Chondrocyte (in vitro differentiated cells): Measurements from ENCODE around the gene SLC8A1. TPM values are rescaled to one million over a fixed set of nuclear protein-coding genes. Genes with fewer than 3 reads are reported as not detected.

Source experiments
- DNase-seq: peaks from one replicate; pipeline ENCODE4 v3.0.0; 2021; ENCODE audit warnings: mixed read lengths, low spot score
- H3K27ac Mint-ChIP-seq: one replicate; pipeline ENCODE4 v1.8.0; 2021; ENCODE audit warnings: mild to moderate bottlenecking, moderate library complexity, mixed read lengths; ENCODE audit not compliant: unreplicated experiment
- H3K27me3 Mint-ChIP-seq: 2 replicates; pipeline ENCODE4 v1.8.0; 2021; ENCODE audit warnings: low read depth, mixed read lengths
- H3K36me3 Mint-ChIP-seq: 2 replicates; pipeline ENCODE4 v1.8.0; 2021; ENCODE audit warnings: low read depth, mixed read lengths
- H3K4me1 Mint-ChIP-seq: 2 replicates; pipeline ENCODE4 v1.8.0; 2021; ENCODE audit warnings: low read depth, mild to moderate bottlenecking, mixed read lengths
- H3K4me3 Mint-ChIP-seq: one replicate; pipeline ENCODE4 v1.8.0; 2021; ENCODE audit warnings: mild to moderate bottlenecking, moderate library complexity, mixed read lengths; ENCODE audit not compliant: unreplicated experiment
- H3K9me3 Mint-ChIP-seq: 2 replicates; pipeline ENCODE4 v1.8.0; 2021; ENCODE audit warnings: low read depth, mixed read lengths
- total RNA-seq: library from RNA; stranded (reverse); gene quantifications from 3 replicates; pipeline ENCODE4 v1.2.1, GENCODE V29; 2021
- TF ChIP-seq, protein P1 (sequence below): fragments of 200-600 bp; sonication (generic); IDR thresholded peaks from 2 replicates; pipeline ENCODE4 v1.5.0; 2021; ENCODE audit warnings: antibody characterized with exemption, mild to moderate bottlenecking, moderate library complexity

SLC8A1 gene
- total RNA-seq, 1 donor from 2014 or later, result 53.7 TPM

GRCh38 chr2:40129725-40130124 is 322.2 kb downstream of the SLC8A1 start:
- H3K4me1 Mint-ChIP-seq, result peaks cover 55% of the 10 kb centered on the region
- H3K36me3 Mint-ChIP-seq, result peaks cover 2% of the 10 kb centered on the region
- DNase-seq, result no peak
- no peak overlapping the region for H3K4me3 Mint-ChIP-seq
- TF ChIP-seq, protein P1, sequence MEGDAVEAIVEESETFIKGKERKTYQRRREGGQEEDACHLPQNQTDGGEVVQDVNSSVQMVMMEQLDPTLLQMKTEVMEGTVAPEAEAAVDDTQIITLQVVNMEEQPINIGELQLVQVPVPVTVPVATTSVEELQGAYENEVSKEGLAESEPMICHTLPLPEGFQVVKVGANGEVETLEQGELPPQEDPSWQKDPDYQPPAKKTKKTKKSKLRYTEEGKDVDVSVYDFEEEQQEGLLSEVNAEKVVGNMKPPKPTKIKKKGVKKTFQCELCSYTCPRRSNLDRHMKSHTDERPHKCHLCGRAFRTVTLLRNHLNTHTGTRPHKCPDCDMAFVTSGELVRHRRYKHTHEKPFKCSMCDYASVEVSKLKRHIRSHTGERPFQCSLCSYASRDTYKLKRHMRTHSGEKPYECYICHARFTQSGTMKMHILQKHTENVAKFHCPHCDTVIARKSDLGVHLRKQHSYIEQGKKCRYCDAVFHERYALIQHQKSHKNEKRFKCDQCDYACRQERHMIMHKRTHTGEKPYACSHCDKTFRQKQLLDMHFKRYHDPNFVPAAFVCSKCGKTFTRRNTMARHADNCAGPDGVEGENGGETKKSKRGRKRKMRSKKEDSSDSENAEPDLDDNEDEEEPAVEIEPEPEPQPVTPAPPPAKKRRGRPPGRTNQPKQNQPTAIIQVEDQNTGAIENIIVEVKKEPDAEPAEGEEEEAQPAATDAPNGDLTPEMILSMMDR, result no peak
- peak overlapping the region; percentile 39 for H3K27ac Mint-ChIP-seq
- H3K27me3 Mint-ChIP-seq, result no peaks in the 10 kb centered on the region
- H3K9me3 Mint-ChIP-seq, result no peaks in the 10 kb centered on the region

DNA sequence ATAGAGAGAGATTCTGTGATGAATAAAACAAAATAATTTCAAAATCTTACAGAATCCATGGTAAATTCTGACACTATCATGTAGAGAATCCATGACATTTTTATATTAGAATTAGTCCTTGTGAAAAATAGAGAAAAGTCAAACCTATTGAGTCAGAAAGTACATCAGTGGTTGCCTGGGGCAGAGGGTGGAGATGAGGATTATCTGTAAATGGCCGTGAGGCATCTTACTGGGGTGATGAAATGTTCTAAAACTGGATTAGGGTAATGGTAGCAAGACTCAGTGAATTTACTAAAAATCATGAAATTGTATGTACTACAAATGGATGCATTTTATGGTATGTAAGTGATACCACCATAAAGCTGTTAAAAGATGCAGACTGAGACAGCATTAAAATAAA is 323.1 kb downstream of the SLC8A1 start:
- peaks cover 64% of the 10 kb centered on the region for H3K4me1 Mint-ChIP-seq

GRCh38 chr2:40127890-40128557 is 323.9 kb downstream of the SLC8A1 start:
- H3K36me3 Mint-ChIP-seq, result peaks cover 2% of the 10 kb centered on the region
- no peaks in the 10 kb centered on the region for H3K9me3 Mint-ChIP-seq
- peak overlapping the region; percentile 78 for H3K27ac Mint-ChIP-seq
- H3K27me3 Mint-ChIP-seq, result no peaks in the 10 kb centered on the region
- TF ChIP-seq, protein P1, result no peak
- peaks cover 72% of the 10 kb centered on the region for H3K4me1 Mint-ChIP-seq
- DNase-seq, result no peak
- no peak overlapping the region for H3K4me3 Mint-ChIP-seq

More for the DNA sequence above, 323.1 kb downstream of the SLC8A1 start:
- DNase-seq, result no peak
- Mint-ChIP-seq H3K9me3 (no peaks in the 10 kb centered on the region), H3K27me3 (no peaks in the 10 kb centered on the region), H3K27ac (no peak overlapping the region), H3K4me3 (no peak overlapping the region), H3K36me3 (peaks cover 2% of the 10 kb centered on the region)
- TF ChIP-seq, protein P1, result no peak

DNA sequence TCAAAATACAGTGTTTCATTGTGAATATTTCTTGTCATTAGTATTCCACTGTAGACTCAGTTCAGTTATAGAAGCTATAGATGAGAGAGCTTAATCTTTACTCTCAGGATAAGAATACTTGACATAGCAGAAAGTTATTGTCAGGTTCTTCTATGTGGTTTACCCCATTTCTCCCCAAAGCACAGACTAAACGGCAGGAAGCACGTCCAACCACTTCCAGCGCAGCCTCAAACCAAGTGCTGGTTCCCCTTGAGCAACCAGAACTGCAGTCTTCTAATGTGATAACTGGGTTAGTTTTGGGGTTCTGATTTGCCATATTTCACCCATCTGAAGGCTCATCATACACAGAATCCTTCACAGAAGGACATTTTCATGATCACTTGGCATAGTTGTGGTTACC is 324.7 kb downstream of the SLC8A1 start:
- peaks cover 3% of the 10 kb centered on the region for H3K36me3 Mint-ChIP-seq
- H3K4me3 Mint-ChIP-seq, result no peak overlapping the region
- DNase-seq, result no peak
- peak overlapping the region; percentile 78 for H3K27ac Mint-ChIP-seq
- H3K27me3 Mint-ChIP-seq, result no peaks in the 10 kb centered on the region
- TF ChIP-seq, protein P1, result no peak
- no peaks in the 10 kb centered on the region for H3K9me3 Mint-ChIP-seq
- H3K4me1 Mint-ChIP-seq, result peaks cover 80% of the 10 kb centered on the region

DNA sequence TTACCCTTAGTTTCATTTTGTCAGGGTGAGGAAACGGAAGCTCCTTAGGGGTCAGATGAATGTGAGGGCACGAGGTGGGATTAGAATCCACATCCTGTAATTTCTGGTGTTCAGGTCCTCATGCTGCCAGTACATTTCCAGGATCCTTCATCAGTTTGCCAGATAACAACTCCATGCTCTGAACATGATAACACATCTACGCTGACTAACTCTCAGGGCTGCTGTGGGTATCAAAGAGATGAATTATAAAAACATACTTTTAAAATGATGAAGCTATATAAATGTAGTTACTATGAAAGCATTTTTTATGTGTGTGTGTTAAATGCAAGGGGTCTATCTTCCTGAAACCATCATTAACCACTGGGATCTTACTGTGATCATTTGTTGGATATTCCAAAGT is 325.9 kb downstream of the SLC8A1 start:
- H3K4me3 Mint-ChIP-seq, result no peak overlapping the region
- peaks cover 82% of the 10 kb centered on the region for H3K4me1 Mint-ChIP-seq
- H3K36me3 Mint-ChIP-seq, result peaks cover 4% of the 10 kb centered on the region
- H3K27ac Mint-ChIP-seq, result peak overlapping the region; percentile 28
- TF ChIP-seq, protein P1, result no peak
- no peak for DNase-seq
- H3K9me3 Mint-ChIP-seq, result no peaks in the 10 kb centered on the region
- no peaks in the 10 kb centered on the region for H3K27me3 Mint-ChIP-seq
